Stimulated activated naive B cell treated with anti-CD40 and anti-IgM and Interleukin-4, amounts not matched to agents 10 μg/mL and 1 μg/mL and 100 μg/mL, for 72 hours (primary cell): ENCODE results near the gene FAM222A.

Source experiments
- ATAC-seq, 2 donors: fragments of 150-1000 bp; cut with Tn5 transposase; replicated peaks; 2 replicates each; pipeline ENCODE4 v1.10.0; 2021; ENCODE audit warnings: moderate library complexity in 1 of 2
- DNase-seq: peaks from one replicate; pipeline ENCODE4 v3.0.0; 2021
- H3K27ac Mint-ChIP-seq: one replicate; pipeline ENCODE4 v1.8.0; 2022; ENCODE audit warnings: mild to moderate bottlenecking, mixed read lengths
- H3K27me3 Mint-ChIP-seq, 2 donors: one replicate each; pipeline ENCODE4 v1.8.0; 2022; ENCODE audit warnings: mixed read lengths in 2 of 2
- H3K36me3 Mint-ChIP-seq, 2 donors: one replicate each; pipeline ENCODE4 v1.8.0; 2022; ENCODE audit warnings: mixed read lengths in 2 of 2, mild to moderate bottlenecking in 1 of 2
- H3K4me1 Mint-ChIP-seq, 2 donors: one replicate each; pipeline ENCODE4 v1.8.0; 2022; ENCODE audit warnings: mixed read lengths in 2 of 2, mild to moderate bottlenecking in 1 of 2
- H3K4me3 Mint-ChIP-seq, 2 donors: one replicate each; pipeline ENCODE4 v1.8.0; 2022; ENCODE audit warnings: mild to moderate bottlenecking in 2 of 2, mixed read lengths in 2 of 2, moderate library complexity in 1 of 2
- H3K9me3 Mint-ChIP-seq, 2 donors: one replicate each; pipeline ENCODE4 v1.8.0; 2022; ENCODE audit warnings: mixed read lengths in 2 of 2, mild to moderate bottlenecking in 1 of 2

FAM222A gene

GRCh38 chr12:109729801-109730200 lies 16.2 kb downstream of the FAM222A start:
- H3K4me3 Mint-ChIP-seq, result no peak overlapping the region
- H3K27ac Mint-ChIP-seq, result no peak overlapping the region
- DNase-seq (no peak), ATAC-seq (no peak)
- H3K9me3 Mint-ChIP-seq, result no peaks in the 10 kb centered on the region
- H3K36me3 Mint-ChIP-seq, result no peaks in the 10 kb centered on the region
- H3K4me1 Mint-ChIP-seq, result peaks cover 7 to 8% of the 10 kb centered on the region in 2 donors
- H3K27me3 Mint-ChIP-seq, result peaks cover 12 to 20% of the 10 kb centered on the region in 2 donors

DNA sequence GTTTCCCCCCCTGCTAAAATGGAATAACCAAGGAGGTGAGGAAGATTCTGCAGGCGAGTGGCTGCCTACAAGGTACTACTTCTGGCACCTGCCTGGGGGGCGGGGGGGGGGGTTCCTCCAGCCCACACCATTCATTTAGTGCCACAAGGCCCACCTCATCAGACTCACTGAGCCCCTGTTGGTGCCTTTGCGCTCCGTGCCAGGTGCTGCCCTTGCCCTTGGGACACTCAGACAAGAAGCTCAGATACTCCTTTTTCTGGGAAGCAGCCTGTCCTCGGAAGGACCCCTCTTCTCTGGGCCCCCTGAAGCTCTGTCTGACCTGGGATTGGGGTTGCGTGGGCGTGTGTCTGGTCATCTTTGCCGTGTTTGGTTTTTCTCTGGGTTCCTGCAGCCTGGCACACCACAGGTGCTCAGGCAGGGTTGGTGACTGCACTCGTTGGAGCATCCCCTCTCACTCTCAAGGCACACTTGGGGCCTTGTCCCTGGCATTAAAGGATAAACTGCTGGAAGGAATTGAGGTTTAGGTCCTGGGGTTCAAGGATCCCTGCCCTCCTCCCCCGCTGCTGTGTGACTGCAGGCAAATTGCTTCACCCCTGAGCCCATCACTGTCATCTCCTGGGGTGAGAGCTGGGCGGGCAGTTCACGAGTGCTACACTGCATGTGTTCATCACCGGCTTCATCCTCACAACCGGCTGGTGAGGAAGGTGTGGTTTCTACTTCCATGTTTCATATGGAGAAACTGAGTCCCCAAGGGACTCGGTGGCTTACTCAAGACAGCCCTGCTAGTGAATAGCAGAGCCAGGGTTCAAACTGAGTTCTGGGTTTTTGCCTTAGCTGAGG lies 16.9 kb downstream of the FAM222A start:
- Mint-ChIP-seq H3K4me1 (peaks cover 7 to 8% of the 10 kb centered on the region in 2 donors), H3K9me3 (no peaks in the 10 kb centered on the region), H3K36me3 (no peaks in the 10 kb centered on the region), H3K4me3 (no peak overlapping the region), H3K27ac (no peak overlapping the region), H3K27me3 (peaks cover 20 to 27% of the 10 kb centered on the region in 2 donors)
- ATAC-seq (no peak), DNase-seq (no peak)

- Mint-ChIP-seq H3K4me1 (peaks cover 7 to 8% of the 10 kb centered on the region in 2 donors), H3K27me3 (peaks cover 21 to 35% of the 10 kb centered on the region in 2 donors), H3K9me3 (no peaks in the 10 kb centered on the region), H3K36me3 (no peaks in the 10 kb centered on the region), H3K4me3 (no peak overlapping the region), H3K27ac (no peak overlapping the region)
- DNase-seq, result no peak
- ATAC-seq, result no peak
Measured at GRCh38 chr12:109731231-109731731, 17.7 kb downstream of the FAM222A start.

DNA sequence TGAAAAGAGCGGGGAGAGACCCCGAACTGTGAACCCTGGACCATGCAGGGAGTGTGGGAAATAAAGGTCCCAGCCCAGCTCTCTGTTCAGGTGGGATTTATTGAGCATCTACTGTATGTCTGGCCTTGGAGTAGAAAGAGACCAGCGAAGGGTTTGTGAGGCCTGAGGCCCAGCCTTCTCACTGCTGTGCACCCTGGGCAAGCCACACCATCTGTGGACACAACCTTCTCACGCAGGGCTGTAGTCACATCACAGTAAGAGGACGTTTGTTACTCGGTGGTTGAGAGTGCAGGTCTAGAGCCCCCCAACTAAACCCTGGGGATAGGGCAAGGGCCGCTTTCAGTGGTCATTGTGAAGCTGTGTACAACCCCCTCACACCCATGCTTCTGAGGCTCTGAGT lies 18.2 kb downstream of the FAM222A start:
- ATAC-seq (no peak), DNase-seq (no peak)
- Mint-ChIP-seq H3K27ac (no peak overlapping the region), H3K36me3 (no peaks in the 10 kb centered on the region), H3K4me1 (peaks cover 7 to 8% of the 10 kb centered on the region in 2 donors), H3K4me3 (no peak overlapping the region), H3K9me3 (no peaks in the 10 kb centered on the region), H3K27me3 (peaks cover 21 to 40% of the 10 kb centered on the region in 2 donors)

GRCh38 chr12:109732321-109733305 lies 19.0 kb downstream of the FAM222A start:
- Mint-ChIP-seq H3K9me3 (no peaks in the 10 kb centered on the region), H3K4me1 (peaks cover 6 to 7% of the 10 kb centered on the region in 2 donors), H3K36me3 (no peaks in the 10 kb centered on the region), H3K27ac (no peak overlapping the region), H3K27me3 (peaks cover 21 to 47% of the 10 kb centered on the region in 2 donors), H3K4me3 (no peak overlapping the region)
- DNase-seq, result no peak
- ATAC-seq, result no peak

DNA sequence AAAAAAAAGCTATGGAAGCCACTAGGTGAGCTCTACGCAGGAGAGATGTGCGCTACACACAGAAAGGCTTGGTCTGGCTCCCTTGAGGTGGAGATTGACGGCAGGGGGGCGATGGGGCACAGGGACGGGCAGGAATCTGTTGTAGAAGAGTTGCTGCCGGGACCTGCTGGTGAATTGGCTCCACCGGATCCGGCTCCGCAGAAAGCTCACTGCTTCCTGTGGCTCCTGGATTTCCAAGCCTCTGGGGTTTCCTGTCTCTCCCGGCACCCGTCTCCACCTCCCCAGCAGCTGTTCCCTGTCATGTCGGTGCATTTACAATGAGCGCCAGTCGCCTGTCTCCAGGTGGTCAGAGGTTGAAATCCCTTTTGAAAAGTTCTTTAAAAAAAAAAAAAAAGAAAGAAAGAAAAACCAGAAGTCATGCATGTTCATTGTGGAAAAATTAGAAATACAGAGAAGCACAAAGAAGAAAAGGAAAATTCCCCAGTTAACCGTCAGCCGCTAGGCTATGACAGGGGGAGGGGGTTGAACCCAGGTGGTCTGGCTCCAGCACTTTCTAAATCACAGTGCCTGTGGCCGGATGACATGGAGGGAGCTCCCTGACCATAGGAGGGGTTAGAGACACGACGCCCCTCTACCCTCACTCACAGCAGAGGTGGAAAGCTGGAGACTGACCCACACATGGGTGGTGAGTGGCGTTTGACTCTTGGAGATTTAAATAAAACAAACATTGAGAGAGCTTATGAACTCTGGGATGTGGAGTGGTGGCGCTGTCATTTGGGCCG lies 20.8 kb downstream of the FAM222A start:
- peaks cover 21 to 54% of the 10 kb centered on the region in 2 donors for H3K27me3 Mint-ChIP-seq
- ATAC-seq, result no peak
- DNase-seq, result no peak
- H3K27ac Mint-ChIP-seq, result no peak overlapping the region
- no peaks in the 10 kb centered on the region for H3K4me1 Mint-ChIP-seq
- no peak overlapping the region for H3K4me3 Mint-ChIP-seq
- H3K9me3 Mint-ChIP-seq, result no peaks in the 10 kb centered on the region
- H3K36me3 Mint-ChIP-seq, result no peaks in the 10 kb centered on the region

DNA sequence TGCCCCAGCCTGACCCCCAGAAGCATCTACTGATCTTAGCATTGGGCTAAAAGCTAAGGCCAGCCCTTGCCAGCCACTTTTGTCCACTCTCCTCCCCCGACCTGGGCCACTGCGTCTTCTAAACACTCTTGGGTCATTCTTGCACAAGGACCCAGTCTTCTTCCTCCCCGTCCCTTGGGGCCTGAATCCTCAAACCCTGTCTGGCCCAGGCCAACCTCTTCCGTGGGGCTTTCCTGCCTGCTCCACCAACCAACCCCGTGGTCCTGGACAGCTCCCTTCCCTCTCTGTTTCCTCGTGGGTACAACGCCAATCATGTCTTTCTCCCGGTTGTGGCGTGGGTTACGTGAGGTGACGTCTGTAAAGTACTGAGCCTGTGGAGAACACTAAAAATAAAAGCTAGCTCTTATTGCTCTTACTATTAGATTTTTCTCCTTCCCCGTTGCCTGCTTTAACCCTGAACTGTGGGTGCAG lies 21.5 kb downstream of the FAM222A start:
- Mint-ChIP-seq H3K27ac (no peak overlapping the region), H3K4me1 (no peaks in the 10 kb centered on the region), H3K36me3 (no peaks in the 10 kb centered on the region), H3K9me3 (no peaks in the 10 kb centered on the region), H3K4me3 (no peak overlapping the region), H3K27me3 (peaks cover 21 to 54% of the 10 kb centered on the region in 2 donors)
- no peak for ATAC-seq
- DNase-seq, result no peak

GRCh38 chr12:109735825-109736551 lies 22.4 kb downstream of the FAM222A start:
- Mint-ChIP-seq H3K4me3 (no peak overlapping the region), H3K27ac (no peak overlapping the region), H3K27me3 (peaks cover 26 to 60% of the 10 kb centered on the region in 2 donors), H3K36me3 (no peaks in the 10 kb centered on the region), H3K9me3 (no peaks in the 10 kb centered on the region), H3K4me1 (no peaks in the 10 kb centered on the region)
- no peak for DNase-seq
- peak in 1 of 2 donors; percentile 29 for ATAC-seq

DNA sequence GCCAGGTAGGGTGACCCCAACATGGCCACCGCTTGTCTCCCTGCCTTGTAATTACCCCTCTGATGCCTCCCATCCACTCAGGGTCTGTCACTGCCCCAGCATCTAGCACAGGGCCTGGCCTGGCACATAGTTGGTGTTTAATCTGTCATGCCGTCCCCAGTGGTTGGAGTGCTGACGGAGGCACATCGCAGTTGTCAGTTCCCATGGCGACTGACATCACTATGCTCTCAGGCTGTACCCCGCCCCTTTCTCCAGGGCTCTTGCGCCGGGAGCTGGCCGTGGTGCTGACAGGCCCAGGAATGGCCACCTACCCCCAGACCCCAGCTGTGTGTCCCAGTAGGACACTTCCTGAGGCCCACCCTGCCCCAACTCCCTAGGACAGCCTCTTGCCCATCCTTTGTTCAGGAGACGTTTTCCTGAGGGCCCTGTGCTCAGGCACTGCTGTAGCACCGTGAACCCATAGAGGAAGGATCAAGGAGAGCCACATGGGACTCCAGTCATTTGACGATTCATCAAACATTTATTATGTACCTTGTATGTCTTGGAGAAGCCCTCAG lies 23.0 kb downstream of the FAM222A start:
- Mint-ChIP-seq H3K36me3 (no peaks in the 10 kb centered on the region), H3K27me3 (peaks cover 26 to 60% of the 10 kb centered on the region in 2 donors), H3K4me1 (no peaks in the 10 kb centered on the region), H3K4me3 (no peak overlapping the region), H3K9me3 (no peaks in the 10 kb centered on the region), H3K27ac (no peak overlapping the region)
- DNase-seq, result no peak
- ATAC-seq, result peak; percentile 38 to 53

- no peak overlapping the region for H3K27ac Mint-ChIP-seq
Measured at GRCh38 chr12:109737126-109737525, 23.5 kb downstream of the FAM222A start.

GRCh38 chr12:109737631-109738030 lies 24.0 kb downstream of the FAM222A start:
- Mint-ChIP-seq H3K36me3 (no peaks in the 10 kb centered on the region), H3K27me3 (peaks cover 26 to 60% of the 10 kb centered on the region in 2 donors), H3K4me1 (no peaks in the 10 kb centered on the region), H3K4me3 (no peak overlapping the region), H3K27ac (no peak overlapping the region), H3K9me3 (no peaks in the 10 kb centered on the region)
- ATAC-seq (no peak), DNase-seq (no peak)

More at GRCh38 chr12:109737126-109737525, 23.5 kb downstream of the FAM222A start:
- no peak for ATAC-seq
- Mint-ChIP-seq H3K4me3 (no peak overlapping the region), H3K4me1 (no peaks in the 10 kb centered on the region), H3K27me3 (peaks cover 26 to 60% of the 10 kb centered on the region in 2 donors), H3K9me3 (no peaks in the 10 kb centered on the region), H3K36me3 (no peaks in the 10 kb centered on the region)
- no peak for DNase-seq

- H3K9me3 Mint-ChIP-seq, result no peaks in the 10 kb centered on the region
- DNase-seq (no peak), ATAC-seq (no peak)
- H3K36me3 Mint-ChIP-seq, result no peaks in the 10 kb centered on the region
- no peaks in the 10 kb centered on the region for H3K4me1 Mint-ChIP-seq
- H3K4me3 Mint-ChIP-seq, result no peak overlapping the region
- peaks cover 22 to 54% of the 10 kb centered on the region in 2 donors for H3K27me3 Mint-ChIP-seq
- no peak overlapping the region for H3K27ac Mint-ChIP-seq
Measured at GRCh38 chr12:109738209-109738608, 24.6 kb downstream of the FAM222A start.
